ENCODE results near the gene UBTD2. TPM values are rescaled to one million over a fixed set of nuclear protein-coding genes. Genes with fewer than 3 reads are reported as not detected.
A peak's percentile ranks its signal among the peaks of the same experiment; 100 is the strongest.
"Not testable (repeated sequence)": the region's sequence is repeated elsewhere in the genome, so short reads cannot be mapped to it uniquely, and the experiment has no call there.

The UBTD2 gene
- total RNA-seq, 1 donor from 2014 or later, result 54.0 TPM

DNA sequence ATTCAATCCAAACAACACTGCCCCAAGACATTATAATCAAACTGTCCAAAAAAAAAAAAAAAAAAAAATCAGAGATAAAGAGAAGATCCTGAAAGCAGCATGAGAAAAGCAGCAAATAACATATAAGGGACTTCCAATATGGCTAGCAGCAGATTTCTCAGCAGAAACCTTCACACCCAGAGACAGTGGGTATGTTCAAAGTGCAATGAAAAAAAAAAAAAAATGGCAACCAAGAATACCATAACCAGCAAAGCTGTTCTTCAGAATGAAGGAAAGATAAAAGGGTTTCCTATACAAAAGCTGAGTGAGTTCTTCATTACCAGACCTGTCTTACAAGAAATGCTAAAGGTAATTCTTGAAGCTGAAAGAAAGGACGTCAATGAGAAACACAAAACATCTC, 32.1 kb downstream of the UBTD2 start:
- no peak for DNase-seq (ENCODE audit: low read depth)

DNA sequence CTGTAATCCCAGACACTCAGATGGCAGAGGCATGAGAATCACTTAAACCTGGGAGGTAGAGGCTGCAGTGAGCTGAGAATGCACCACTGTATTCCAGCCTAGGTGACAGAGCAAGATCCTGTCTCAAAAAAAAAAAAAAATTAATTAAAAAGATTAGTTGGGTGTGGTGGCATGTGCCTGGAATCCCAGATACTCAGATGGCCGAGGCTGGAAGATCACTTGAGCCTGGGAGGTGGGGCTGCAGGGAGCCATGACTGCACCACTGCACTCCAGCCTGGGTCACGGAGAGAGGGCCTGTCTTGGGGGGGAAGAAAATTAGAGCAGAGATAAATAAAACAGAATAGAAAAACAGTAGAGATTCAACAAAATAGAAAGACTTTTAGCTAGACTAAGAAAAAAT, 34.9 kb downstream of the UBTD2 start:
- no peak for DNase-seq (ENCODE audit: low read depth)

DNA sequence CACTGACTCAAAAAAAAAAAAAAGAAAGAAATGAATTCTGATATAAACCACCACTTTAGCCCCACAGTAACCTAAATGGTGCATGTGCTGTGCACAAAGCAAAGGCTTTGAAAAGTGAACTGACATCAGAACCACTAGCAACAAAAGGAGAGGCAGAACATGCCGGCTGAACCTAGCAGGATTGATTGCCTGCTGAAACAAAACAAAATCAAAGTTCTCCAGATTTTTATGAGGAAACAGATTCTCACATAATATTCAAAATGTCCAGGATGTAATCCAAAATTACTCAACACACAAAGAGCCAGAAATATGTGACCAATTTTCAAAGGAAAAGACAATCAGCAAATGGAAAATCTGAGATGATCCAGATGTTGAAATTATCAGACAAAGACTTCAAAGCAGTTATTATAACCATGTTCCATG, 37.9 kb downstream of the UBTD2 start:
- no peak for DNase-seq (ENCODE audit: low read depth)

DNA sequence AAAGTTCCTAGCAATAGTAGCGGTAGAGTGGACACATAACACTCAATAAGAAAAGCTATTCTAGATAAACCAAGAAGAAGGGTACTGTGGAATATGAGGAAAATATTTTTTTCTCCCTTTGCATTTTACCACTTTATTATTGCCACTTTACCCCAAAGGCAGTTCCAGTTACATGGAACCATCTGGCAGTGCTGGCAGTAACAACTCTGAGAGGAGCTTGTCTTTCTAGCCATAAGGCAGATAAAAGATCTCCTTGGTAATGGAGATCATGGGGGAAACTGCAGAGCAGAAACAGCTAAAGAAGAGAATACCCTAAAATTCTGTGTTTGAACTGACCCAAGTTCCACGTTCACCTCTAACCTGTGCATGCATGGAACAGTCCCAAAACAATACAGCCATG, 38.5 kb downstream of the UBTD2 start:
- no peak for DNase-seq (ENCODE audit: low read depth)

DNA sequence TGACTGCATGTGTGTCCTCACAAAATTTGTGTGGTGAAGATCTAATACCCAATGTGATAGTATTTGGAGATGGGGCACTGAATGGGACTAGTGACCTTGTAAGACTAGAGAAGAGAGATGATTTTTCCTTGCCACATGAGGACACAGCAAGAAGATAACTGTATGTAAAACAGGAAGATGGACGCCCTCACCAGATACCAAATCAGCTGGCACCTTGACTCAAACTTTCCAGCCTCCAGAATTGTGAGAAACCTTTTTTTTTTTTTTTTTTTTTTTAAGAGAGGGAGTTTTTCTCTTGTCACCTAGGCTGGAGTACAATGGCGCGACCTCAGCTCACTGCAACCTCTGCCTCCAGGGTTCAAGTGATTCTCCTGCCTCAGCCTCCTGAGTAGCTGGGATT, 40.3 kb downstream of the UBTD2 start:
- DNase-seq (ENCODE audit: low read depth), result no peak

DNA sequence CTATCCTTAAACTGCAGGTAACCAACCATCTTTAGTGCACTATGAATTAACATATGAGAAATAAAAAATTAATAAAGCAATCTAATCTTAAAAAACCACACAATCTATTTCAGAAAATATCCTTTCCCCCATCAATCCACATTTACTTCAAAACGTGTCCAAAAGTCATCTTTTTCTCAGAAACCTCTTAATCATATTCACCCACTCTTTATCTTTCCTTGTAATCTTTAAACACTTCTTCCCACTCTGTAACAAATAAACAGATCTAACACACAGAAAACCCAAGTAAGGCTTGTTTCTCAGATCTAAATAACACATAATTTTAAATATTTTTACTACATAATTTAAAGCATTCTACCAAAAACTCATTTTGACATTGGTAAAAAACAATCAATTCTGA, 45.2 kb downstream of the UBTD2 start:
- no peak for DNase-seq (ENCODE audit: low read depth)

DNA sequence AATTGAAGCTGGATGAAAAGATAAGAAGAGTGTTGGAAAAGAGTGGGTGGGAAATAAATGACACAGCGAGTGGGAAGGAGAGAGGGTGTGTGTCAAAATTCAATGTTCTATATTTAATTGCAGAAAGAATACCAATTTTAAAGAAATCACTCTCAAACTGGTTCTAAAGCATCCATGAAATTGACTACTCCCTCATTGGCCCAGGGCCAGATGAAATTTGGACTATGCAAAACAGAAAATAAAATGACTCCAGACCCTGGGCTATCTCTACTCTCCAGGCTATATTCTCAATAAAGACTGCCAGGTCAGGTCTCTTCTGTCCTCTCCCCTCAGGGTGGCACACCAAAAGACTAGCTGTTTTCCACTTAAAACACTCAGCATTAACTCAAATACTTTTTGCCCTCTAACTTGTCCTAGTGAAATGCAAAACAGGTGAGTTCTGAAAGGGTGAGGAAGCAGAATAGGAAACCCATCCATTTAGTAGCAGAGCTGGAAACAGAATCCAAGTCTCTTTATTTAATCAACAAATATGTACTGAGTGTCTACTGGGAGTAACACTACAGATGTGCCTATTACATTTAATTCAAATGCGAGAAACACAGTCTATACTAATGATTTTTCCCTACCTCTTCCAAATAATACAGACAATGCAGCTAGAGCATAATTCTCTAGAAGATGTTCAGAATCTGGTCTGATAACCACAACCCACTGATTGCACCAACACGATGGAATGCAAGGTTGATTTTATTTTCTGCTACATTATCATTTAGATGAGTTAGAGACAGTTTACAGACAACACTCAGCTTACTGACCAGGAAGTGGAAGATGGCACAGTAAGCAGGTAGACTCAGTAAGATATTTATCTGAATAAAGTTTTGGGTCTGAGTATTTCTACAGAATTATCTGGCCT, 47.5 kb downstream of the UBTD2 start:
- DNase-seq (ENCODE audit: low read depth), result peak; percentile 12

DNA sequence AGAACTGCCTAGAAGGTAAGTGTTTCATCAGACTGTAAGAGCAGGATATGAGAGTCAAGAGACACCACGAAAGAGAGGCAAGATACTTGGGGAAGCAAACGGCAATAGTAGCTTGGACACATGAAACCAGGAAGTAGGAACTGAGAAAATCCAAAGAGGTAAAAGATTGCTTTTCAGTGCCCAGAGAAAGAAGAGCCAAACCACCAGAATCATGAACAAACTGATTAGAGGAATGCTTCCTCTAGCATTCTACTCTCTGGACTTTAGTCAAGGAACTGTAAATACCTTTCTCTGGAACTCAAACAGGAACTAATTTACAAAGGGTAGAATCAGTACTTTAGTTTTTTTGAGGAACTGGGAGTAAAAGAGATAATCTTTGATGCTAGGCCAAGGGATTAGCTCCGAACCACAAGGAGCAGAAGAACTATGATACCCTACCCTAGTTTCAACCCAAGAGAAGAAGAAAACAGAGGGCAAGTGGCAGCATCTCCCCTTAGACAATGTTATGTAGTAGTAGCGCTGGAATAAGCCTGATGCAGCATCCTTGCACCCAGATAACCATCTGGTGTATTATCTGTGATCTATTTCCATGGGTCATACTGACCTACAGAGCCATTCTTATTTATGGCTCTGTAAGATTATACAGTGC, 48.3 kb downstream of the UBTD2 start:
- DNase-seq (ENCODE audit: low read depth), result peak; percentile 57

DNA sequence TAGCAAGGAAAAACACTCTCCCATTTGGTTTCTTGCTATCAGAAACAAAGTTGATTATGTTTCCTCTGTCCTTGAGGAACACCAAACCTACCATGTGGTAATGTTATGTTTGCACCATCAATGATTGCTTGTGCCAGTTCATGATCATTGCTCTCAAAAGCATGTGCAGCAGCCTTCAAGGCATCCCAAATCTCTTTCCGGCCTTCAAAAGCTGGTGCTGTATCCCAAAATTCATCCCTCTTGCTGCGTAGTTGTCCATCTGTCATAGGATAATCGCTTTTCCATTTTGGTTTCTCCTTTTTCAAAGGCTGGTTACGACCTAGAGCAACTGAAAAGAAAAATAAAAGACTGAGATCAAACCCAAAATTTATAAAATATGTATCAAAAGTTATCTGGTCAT, 49.5 kb downstream of the UBTD2 start:
- no peak for DNase-seq (ENCODE audit: low read depth)

DNA sequence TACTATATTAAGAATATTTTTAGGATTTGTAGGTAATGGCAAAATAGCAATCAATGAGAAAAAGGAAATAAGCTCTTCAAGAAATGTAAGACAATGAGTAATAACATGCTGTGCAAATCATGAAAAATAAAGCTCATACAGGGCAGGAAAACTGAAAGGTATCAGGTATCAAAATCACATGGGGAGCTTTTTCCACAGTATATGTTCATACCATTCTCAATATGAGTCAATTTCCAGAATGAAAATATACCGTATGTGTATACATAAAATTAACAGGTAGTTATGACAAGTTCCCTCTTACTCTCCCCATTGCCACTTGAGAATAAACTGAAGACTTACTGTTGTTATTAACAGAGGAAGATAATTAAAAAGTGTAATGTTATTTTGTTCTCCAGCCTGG, 53.7 kb downstream of the UBTD2 start:
- DNase-seq (ENCODE audit: low read depth), result no peak

DNA sequence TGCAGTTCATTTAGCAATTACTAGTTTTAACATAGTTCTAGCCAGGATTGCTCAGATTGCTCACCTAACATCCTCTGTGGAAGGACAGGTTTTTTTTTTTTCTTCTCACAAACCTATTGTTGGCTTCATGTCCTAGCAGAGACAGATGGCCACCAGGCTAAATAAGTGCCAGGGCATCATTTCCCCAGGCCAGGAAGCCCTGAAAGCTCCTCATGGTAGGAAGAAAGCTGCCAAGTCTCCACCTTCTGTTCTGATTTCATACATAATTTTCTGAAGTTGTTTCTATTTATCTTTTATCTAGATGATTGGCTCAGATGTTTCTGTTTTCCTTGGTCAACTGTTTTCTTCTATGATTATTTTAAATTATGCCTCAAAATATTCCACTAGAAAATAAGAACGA, 58.6 kb downstream of the UBTD2 start:
- DNase-seq (ENCODE audit: low read depth), result no peak

DNA sequence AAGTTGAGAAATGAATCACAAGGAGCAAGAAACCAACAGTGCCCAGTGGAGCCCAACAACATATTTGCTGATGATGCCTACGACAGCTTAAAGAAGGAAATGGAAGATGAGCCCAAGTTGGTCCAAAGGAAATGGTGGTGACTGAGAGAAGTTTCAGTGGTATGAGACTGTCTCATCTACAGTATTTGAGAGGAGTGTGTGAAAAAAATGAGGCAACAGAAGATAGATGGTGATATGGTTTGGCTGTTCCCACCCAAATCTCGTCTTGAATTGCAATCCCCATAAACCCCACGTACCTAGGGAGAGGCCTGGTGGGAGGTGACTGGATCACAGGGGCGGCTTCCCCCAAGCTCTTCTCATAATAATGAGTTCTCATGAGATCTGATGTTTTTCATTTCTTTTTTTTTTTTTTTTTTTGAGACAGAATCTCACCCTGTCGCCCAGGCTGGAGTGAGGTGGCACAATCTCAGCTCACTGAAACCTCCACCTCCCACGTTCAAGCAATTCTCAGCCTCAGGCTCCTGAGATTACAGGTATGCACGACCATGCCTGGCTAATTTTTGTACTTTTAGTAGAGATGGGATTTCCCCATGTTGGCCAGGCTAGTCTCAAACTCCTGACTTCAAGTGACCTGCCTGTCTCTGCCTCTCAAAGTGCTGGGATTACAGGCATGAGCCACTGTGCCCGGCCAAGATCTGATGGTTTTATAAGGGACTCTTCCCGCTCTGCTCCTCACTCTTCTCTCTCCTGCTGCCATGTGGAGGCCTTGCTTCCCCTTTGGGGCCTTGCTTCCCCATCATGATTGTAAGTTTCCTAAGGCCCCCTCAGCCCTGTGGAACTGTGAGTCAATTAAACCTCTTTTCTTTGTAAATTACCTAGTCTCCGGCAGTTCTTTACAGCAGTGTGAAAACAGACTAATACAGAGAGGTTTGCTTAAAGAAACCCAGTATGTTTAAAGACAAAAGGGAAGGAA, 59.4 kb downstream of the UBTD2 start:
- DNase-seq (ENCODE audit: low read depth), result no peak

DNA sequence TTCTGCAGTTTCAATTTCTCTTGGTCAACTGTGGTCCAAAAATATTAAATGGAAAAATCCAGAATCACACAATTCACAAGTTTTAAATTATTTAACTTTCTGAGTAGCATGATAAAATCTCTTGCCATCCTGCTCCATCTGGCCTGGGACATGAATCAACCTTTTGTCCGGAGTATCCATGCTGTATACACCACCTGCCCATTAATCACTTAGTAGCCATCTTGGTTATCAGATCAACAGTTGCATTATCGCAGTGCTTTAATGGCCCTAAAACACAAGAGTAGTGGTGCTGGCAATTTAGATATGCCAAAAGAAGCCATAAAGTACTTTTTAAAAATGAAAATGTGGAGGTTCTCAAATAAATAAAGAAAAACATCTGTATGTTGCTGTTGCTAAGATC, 64.3 kb downstream of the UBTD2 start:
- no peak for DNase-seq (ENCODE audit: low read depth)

DNA sequence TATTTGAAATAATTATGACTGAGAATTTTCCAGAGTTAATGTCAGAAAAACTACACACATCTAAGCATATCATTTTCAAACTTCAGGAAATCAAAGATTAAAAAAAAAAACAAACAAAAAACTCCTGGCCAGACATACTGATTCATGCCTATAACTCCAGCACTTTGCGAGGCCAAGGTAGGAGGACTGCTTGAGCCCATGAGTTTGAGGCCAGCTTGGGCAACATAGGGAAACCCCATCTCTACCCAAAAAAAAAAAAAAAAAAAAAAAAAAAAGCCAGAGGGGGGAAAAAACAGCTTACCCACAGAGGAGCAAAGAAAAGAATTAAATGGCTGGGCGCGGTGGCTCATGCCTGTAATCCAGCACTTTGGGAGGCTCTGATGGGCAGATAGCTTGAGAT, 67.2 kb downstream of the UBTD2 start:
- DNase-seq (ENCODE audit: low read depth), result no peak

DNA sequence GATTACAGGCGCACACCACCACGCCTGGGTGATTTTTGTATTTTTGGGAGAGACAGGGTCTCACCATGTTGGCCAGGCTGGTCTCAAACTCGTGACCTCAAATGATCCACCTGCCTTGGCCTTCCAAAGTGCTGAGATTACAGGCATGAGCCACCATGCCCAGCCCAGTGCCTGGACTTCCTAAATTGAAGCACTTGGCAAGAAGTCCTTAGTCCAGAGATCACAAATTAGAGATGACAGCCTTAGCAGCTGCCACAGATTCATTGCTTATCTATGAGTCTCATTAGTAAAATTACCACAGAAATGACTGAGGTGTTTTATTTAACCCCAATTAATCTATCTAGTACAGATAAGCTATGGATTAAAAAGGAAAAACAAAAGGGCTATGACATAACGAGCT, 70.4 kb downstream of the UBTD2 start:
- DNase-seq (ENCODE audit: low read depth), result no peak

DNA sequence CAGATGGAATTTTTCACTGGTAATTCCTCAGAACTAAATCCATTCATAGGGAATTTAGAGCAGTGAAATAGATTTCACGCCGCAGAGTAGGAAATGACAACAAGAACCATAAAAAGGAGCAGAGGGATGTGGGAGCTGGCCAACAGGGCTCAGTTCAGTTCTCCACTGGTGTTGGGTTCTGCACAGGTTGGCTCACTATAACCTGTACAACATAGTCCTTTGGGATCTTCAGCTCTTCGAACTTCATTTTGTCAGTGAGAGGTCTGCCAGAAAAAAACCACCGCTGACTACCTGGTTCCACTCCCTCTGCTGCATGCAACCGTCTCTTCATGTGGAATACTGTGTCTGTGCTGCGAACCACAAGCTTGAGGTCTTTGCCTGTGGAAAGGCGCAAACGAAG, 71.9 kb downstream of the UBTD2 start:
- DNase-seq (ENCODE audit: low read depth), result no peak

DNA sequence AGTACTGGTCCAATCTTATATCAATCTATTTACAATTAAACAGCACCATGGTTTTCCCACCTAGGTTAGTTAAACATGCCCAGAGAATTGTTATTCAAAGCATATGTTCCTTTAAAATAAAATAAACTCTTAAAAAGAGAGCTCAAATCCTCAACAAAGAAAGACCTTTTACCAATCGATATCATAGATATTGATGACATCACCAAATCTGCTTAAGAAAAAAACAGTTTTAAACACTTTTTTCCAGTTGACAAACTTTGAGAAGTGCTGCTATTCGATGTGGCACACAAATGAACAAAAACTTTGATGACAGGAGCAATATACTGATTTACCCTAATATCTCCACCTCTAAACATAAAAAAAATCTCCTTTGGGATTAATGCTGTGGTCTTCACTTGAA, 73.8 kb downstream of the UBTD2 start:
- no peak for DNase-seq (ENCODE audit: low read depth)

DNA sequence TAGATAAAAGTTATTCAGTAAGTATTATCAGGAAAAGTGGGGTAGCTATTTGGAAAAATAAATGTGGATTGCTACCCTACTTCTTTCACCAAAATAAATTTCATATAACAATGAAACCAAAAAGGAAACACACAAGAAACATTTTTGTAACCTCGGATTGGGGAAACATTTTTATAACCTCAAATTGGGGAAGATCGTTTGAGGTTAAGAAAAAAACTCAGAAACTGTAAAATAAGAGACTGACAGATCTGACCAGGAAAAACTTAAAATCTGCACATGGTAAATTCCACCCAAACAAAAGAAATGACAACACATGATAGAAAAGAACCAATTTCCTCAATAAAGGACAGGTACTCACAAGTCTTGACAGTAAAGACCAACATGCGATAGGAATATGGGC, 76.1 kb downstream of the UBTD2 start:
- DNase-seq (ENCODE audit: low read depth), result no peak

DNA sequence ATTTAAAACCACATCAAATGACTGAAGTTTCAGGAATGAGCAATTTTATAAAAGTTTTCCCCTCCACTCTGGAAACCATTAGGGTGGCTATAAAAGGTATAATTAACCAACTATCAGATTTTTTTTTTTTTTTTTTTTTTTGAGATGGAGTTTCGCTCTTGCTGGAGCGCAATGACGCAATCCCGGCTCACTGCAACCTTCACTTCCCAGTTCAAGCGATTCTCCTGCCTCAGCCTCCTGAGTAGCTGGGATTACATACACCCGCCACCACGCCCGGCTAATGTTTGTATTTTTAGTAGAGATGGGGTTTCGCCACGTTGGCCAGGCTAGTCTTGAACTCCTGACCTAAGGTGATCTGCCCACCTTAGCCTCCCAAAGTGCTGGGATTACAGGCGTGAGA, 77.6 kb downstream of the UBTD2 start:
- DNase-seq (ENCODE audit: low read depth), result not testable (repeated sequence)

DNA sequence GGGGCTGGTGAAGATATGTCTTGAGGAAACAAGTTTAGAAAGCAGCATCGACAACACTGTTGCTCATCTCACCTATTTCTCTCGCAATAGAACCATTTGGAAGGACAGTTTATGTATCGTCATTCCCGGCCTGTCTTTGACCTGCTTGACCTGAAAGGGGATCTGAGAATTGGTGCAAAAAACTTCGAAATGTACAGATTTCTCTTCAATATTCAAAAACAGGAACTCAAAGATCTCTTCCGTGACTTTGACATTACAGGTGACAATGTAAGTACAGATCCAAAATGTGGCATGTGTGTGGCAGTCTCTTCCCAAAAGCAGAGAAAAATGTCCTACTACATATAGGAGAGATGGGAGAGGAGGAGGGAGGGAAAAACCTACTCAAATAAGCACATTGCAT, 83.1 kb downstream of the UBTD2 start:
- no peak for DNase-seq (ENCODE audit: low read depth)

DNA sequence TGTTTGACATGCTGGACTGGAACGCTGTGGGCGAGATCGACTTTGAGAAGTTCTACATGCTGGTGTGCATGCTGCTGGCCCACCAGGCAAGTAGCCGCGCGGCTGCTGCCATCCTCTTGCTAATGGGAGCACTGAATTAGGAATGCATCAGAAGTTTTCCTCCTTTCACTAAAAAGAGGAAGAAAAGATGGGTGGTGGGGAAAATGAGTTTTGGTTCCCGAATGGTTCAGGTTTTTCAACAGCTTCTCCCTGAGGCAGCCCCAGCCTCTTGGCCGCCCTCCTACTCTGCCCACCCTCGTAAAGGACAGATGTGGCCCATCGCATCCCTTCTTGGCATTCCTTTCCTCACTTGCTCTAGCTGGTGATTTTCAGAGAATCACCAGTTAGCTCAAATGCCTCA, 84.1 kb downstream of the UBTD2 start:
- DNase-seq (ENCODE audit: low read depth), result no peak

DNA sequence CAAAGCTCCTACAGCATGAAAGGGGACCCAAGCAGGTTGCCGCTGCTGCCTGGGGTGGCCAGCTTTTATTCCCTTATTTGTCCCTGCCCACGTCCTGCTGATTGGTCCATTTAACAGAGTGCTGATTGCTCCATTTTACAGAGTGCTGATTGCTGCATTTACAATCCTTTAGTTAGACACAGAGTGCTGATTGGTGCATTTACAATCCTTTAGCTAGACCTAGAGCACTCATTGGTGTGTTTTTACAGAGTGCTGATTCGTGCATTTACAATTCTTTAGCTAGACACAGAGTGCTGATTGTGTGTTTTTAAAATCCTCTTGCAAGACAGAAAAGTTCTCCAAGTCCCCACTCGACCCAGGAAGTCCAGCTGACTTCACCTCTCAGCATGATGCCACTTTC, 85.8 kb downstream of the UBTD2 start:
- not testable (repeated sequence) for DNase-seq (ENCODE audit: low read depth)

Data from renal cortical epithelial cell (primary cell).